Omental fat pad (tissue), 4 donors: ENCODE results near the gene MICU2. TPM values are rescaled to one million over a fixed set of nuclear protein-coding genes. Genes with fewer than 3 reads are reported as not detected.

Source experiments
- ATAC-seq: fragments of 150-250 bp; one replicate; pipeline ENCODE4 v1.9.1; 2016; ENCODE audit warnings: mild to moderate bottlenecking, moderate library complexity; ENCODE audit not compliant: low FRiP score
- DNase-seq: peaks from one replicate; pipeline ENCODE4 v3.0.0-alpha.2; 2019; ENCODE audit warnings: low spot score
- CTCF ChIP-seq, 3 donors: fragments of 450-650 bp; IDR thresholded peaks; one replicate each; pipeline ENCODE4 v1.5.1; 2016 to 2017; ENCODE audit warnings: antibody characterized with exemption in 3 of 3, mild to moderate bottlenecking in 3 of 3, moderate library complexity in 2 of 3
- total RNA-seq, 4 donors: library from RNA; depleted of rRNA; stranded (reverse); fragments of >200 nt; gene quantifications; one replicate each; pipeline ENCODE4 v1.1.0, GENCODE V29; 2016

Gene MICU2
- total RNA-seq, 4 donors from 2014 or later, result 46.2 to 53.1 (median 47.9) TPM

GRCh38 chr13:21538280-21538679, 65.7 kb downstream of the MICU2 start:
- no peak for TF ChIP-seq CTCF (IDR thresholded peaks at IDR 0.05)
- ATAC-seq (no peak), DNase-seq (no peak)

GRCh38 chr13:21537105-21537504, 66.9 kb downstream of the MICU2 start:
- ATAC-seq, result peak; percentile 83
- DNase-seq, result no peak
- TF ChIP-seq CTCF (IDR thresholded peaks at IDR 0.05), result no peak

GRCh38 chr13:21534760-21535159, 69.2 kb downstream of the MICU2 start:
- no peak for DNase-seq
- no peak for TF ChIP-seq CTCF (IDR thresholded peaks at IDR 0.05)
- ATAC-seq, result no peak

- DNase-seq (no peak), ATAC-seq (no peak)
- TF ChIP-seq CTCF (IDR thresholded peaks at IDR 0.05), result no peak
Observed at GRCh38 chr13:21531455-21531854, 72.5 kb downstream of the MICU2 start.

- DNase-seq, result no peak
- no peak for ATAC-seq
- no peak for TF ChIP-seq CTCF (IDR thresholded peaks at IDR 0.05)
Observed at GRCh38 chr13:21530656-21531055, 73.3 kb downstream of the MICU2 start.

- ATAC-seq, result no peak
- no peak for DNase-seq
- no peak for TF ChIP-seq CTCF (IDR thresholded peaks at IDR 0.05)
Observed at GRCh38 chr13:21529146-21529893, 74.7 kb downstream of the MICU2 start.

- DNase-seq (no peak), ATAC-seq (peak; percentile 83)
- no peak for TF ChIP-seq CTCF (IDR thresholded peaks at IDR 0.05)
Observed at GRCh38 chr13:21528616-21529015, 75.4 kb downstream of the MICU2 start.
